Keratinocyte (primary cell): ENCODE data around the gene DENND10. TPM values are rescaled to one million over a fixed set of nuclear protein-coding genes. Genes with fewer than 3 reads are reported as not detected.
A peak's percentile ranks its signal among the peaks of the same experiment; 100 is the strongest.

ENCODE experiments used
- DNase-seq: peaks from one replicate; pipeline ENCODE4 v3.0.0-alpha.2; 2011; ENCODE audit warnings: low read depth, missing footprints, low spot score
- FAIRE-seq: peaks from 2 replicates; lab custom pipeline; 2011; peaks lifted over from hg19 to GRCh38; lab: Jason Lieb, UNC
- H2AFZ ChIP-seq: 2 replicates; pipeline ENCODE4 v1.6.0; 2012; ENCODE audit warnings: low read length, control low read depth, inconsistent platforms; ENCODE audit not compliant: control insufficient read depth
- H3K27ac ChIP-seq: 2 replicates; pipeline ENCODE4 v1.5.1; 2011; ENCODE audit warnings: low read length; ENCODE audit not compliant: control insufficient read depth, insufficient read depth
- H3K27me3 ChIP-seq: 3 replicates; pipeline ENCODE4 v1.6.0; 2011; ENCODE audit warnings: low read length; ENCODE audit not compliant: control insufficient read depth, insufficient read depth; ENCODE audit errors: extremely low read depth
- H3K36me3 ChIP-seq, 2 experiments: 2 replicates in 1 of 2; 3 replicates in 1 of 2; pipeline ENCODE4 v1.5.1; 2011; ENCODE audit warnings: low read length in 2 of 2, mild to moderate bottlenecking in 1 of 2; ENCODE audit not compliant: control insufficient read depth in 2 of 2, insufficient read depth in 2 of 2; ENCODE audit errors: extremely low read depth in 1 of 2
- H3K4me1 ChIP-seq: 3 replicates; pipeline ENCODE4 v1.5.1; 2011; ENCODE audit warnings: low read length; ENCODE audit not compliant: control insufficient read depth, insufficient read depth; ENCODE audit errors: extremely low read depth
- H3K4me2 ChIP-seq: 3 replicates; pipeline ENCODE4 v1.6.0; 2011; ENCODE audit warnings: low read depth, low read length; ENCODE audit not compliant: control insufficient read depth, insufficient read depth; ENCODE audit errors: extremely low read depth
- H3K4me3 ChIP-seq, 3 experiments: fragments of 200-600 bp in 1 of 3; sonication (generic) in 1 of 3; 2 replicates in 2 of 3; 3 replicates in 1 of 3; pipeline ENCODE4 v1.5.1; 2011 to 2016; ENCODE audit warnings: low read length in 3 of 3, mild to moderate bottlenecking in 3 of 3, control low read depth in 2 of 3, inconsistent platforms in 1 of 3, low read depth in 1 of 3, mixed read lengths in 1 of 3, mixed run types in 1 of 3, moderate library complexity in 1 of 3; ENCODE audit not compliant: control insufficient read depth in 2 of 3, insufficient read depth in 2 of 3; ENCODE audit errors: extremely low read depth in 1 of 3
- H3K79me2 ChIP-seq: 2 replicates; pipeline ENCODE4 v1.6.0; 2012; ENCODE audit warnings: low read length; ENCODE audit not compliant: control insufficient read depth, insufficient read depth
- H3K9ac ChIP-seq: 3 replicates; pipeline ENCODE4 v1.6.0; 2011; ENCODE audit warnings: low read length; ENCODE audit not compliant: control insufficient read depth, insufficient read depth; ENCODE audit errors: extremely low read depth
- H3K9me1 ChIP-seq: 3 replicates; pipeline ENCODE4 v1.6.0; 2011; ENCODE audit warnings: low read length; ENCODE audit not compliant: control insufficient read depth, insufficient read depth; ENCODE audit errors: extremely low read depth
- H3K9me3 ChIP-seq: 2 replicates; pipeline ENCODE4 v1.5.1; 2012; ENCODE audit warnings: low read depth, low read length; ENCODE audit not compliant: control insufficient read depth
- H4K20me1 ChIP-seq: 3 replicates; pipeline ENCODE4 v1.6.0; 2011; ENCODE audit warnings: low read length; ENCODE audit not compliant: control insufficient read depth, insufficient read depth; ENCODE audit errors: extremely low read depth
- CTCF ChIP-seq, 3 experiments: IDR thresholded peaks in 1 of 3; conservative IDR thresholded peaks in 1 of 3; optimal IDR thresholded peaks in 1 of 3; 2 replicates in 2 of 3; 3 replicates in 1 of 3; pipeline versions ENCODE3 to v1.5.1; 2011; ENCODE audit warnings: low read length in 3 of 3, mild to moderate bottlenecking in 3 of 3, moderate library complexity in 2 of 3, control low read depth in 1 of 3, inconsistent platforms in 1 of 3; ENCODE audit not compliant: insufficient read depth in 2 of 3; ENCODE audit errors: extremely low read depth in 1 of 3
- EZH2 ChIP-seq: IDR thresholded peaks from one replicate; pipeline ENCODE4 v1.6.1; 2012; ENCODE audit warnings: inconsistent platforms, mild to moderate bottlenecking, low read length, moderate library complexity
- dilution Hi-C: fragments of 300-500 bp; cut with MboI; formaldehyde crosslinking; loops from one replicate; pipeline ENCODE4 v1.7.0; 2020; ENCODE audit warnings: low sequenced_read_pairs; ENCODE audit not compliant: extremely low pct_ligation_motif_present
- polyA plus RNA-seq, 5 experiments: library from polyadenylated mRNA; depleted of rRNA in 3 of 5; stranded (reverse) in 3 of 5; stranded (forward) in 1 of 5; unstranded in 1 of 5; fragments of >200 nt; gene quantifications; 1 replicate in 1 of 5; 2 replicates in 3 of 5; 3 replicates in 1 of 5; pipeline versions ENCODE4 v1.2.1 to v1.2.3, GENCODE V29; 2011 to 2012; ENCODE audit warnings: missing spikeins in 2 of 5, low read depth in 1 of 5, low replicate concordance in 1 of 5

DENND10 gene
- polyA plus RNA-seq, 1 donor (not counting 4 experiments of a cell fraction or from before 2014, with no cell fraction given) = 76.5 TPM

DNA sequence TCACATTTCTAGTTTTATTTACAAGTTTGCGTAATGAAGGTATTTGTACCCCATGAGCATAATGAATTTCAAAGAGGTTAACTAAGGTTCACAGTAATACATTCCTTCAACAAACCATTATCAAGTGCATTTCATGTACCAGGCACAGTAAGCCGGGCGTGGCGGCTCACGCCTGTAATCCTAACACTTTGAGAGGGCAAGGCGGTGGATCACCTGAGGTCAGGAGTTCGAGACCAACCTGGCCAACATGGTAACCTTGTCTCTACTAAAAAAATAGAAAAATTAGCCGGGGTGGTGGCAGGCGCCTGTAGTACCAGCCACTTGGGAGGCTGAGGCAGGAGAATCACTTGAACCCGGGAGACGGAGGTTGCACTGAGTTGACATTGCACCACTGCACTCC, 19.0 kb upstream of the DENND10 start:
- no peaks in the 10 kb centered on the region for H3K36me3 ChIP-seq
- H3K79me2 ChIP-seq = peaks cover 7% of the 10 kb centered on the region
- TF ChIP-seq EZH2 = no peak
- no peak for TF ChIP-seq CTCF (optimal IDR thresholded peaks at IDR 0.05 in 1 of 3, IDR thresholded peaks at IDR 0.05 in 1 of 3, conservative IDR thresholded peaks at IDR 0.05 in 1 of 3; ENCODE audit: extremely low read depth in 1 of 3, insufficient read depth in 2 of 3, low read length in 3 of 3)
- H3K4me2 ChIP-seq = no peak overlapping the region
- no peak for FAIRE-seq
- H3K9me1 ChIP-seq = no peaks in the 10 kb centered on the region
- H4K20me1 ChIP-seq = no peaks in the 10 kb centered on the region
- H3K4me3 ChIP-seq = no peak overlapping the region
- no peaks in the 10 kb centered on the region for H3K9me3 ChIP-seq
- H3K4me1 ChIP-seq = peaks cover 6% of the 10 kb centered on the region
- no peak overlapping the region for H3K9ac ChIP-seq
- dilution Hi-C loops = no loop called here
- H3K27ac ChIP-seq = no peak overlapping the region
- no peak for DNase-seq
- H2AFZ ChIP-seq = no peak overlapping the region
- H3K27me3 ChIP-seq = no peaks in the 10 kb centered on the region

DNA sequence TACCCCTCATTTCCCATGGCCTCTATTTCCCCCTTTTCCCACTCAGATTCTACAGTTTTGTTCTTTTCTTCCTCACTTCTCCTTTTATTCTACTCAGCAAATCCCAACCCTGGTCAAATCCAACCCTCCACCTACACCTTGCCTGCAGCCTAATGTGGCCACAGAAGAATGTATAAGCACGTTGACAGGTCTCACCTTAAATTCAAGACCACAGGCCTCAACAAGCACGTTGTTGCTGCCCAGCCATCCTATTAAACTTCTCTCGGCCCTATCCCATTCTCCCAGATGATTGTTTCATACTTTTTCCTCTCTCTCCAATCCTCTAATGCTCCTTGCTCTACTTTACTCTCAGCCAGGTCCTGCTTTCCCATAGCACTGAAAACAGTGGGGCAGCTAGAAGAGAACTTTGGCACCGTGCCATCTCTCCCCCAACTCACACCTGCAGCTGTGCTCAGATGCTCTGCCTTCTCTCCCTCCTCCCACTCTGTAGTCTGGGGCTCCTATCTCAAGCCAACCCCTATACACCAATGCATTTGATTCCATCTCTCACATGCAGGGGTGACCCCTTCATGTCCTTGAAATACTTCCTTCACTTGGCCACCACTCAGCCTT, 16.5 kb upstream of the DENND10 start:
- no peaks in the 10 kb centered on the region for H3K27me3 ChIP-seq

More for the DNA sequence above, 16.5 kb upstream of the DENND10 start:
- Histone ChIP-seq H3K79me2 (no peaks in the 10 kb centered on the region), H3K4me2 (peak overlapping the region; percentile 37), H3K27ac (no peak overlapping the region), H3K9me1 (no peaks in the 10 kb centered on the region), H4K20me1 (no peaks in the 10 kb centered on the region), H3K4me3 (no peak overlapping the region), H3K4me1 (peaks cover 19% of the 10 kb centered on the region), H2AFZ (no peak overlapping the region), H3K9ac (no peak overlapping the region), H3K36me3 (no peaks in the 10 kb centered on the region), H3K9me3 (no peaks in the 10 kb centered on the region)
- no peak for DNase-seq
- dilution Hi-C loops = no loop called here
- TF ChIP-seq EZH2 (no peak), CTCF (optimal IDR thresholded peaks at IDR 0.05 in 1 of 3, IDR thresholded peaks at IDR 0.05 in 1 of 3, conservative IDR thresholded peaks at IDR 0.05 in 1 of 3; ENCODE audit: extremely low read depth in 1 of 3, insufficient read depth in 2 of 3, low read length in 3 of 3) (no peak)
- no peak for FAIRE-seq
